AG10803 (cell line): ENCODE data around the gene TRIM65.

ENCODE experiments used
- DNase-seq: peaks from one replicate; pipeline ENCODE4 v3.0.0; 2010; ENCODE audit warnings: low read depth
- H3K4me3 ChIP-seq: 2 replicates; pipeline ENCODE4 v1.5.1; 2011; ENCODE audit warnings: mild to moderate bottlenecking, low read length, control low read depth
- CTCF ChIP-seq: conservative IDR thresholded peaks from 2 replicates; pipeline ENCODE4 v1.5.1; 2011; ENCODE audit warnings: mild to moderate bottlenecking, low read length, control low read depth, inconsistent platforms

TRIM65 gene

GRCh38 chr17:75846692-75847613, 49.8 kb downstream of the TRIM65 start:
- no peak for DNase-seq
- TF ChIP-seq CTCF, result no peak
- H3K4me3 ChIP-seq, result no peak overlapping the region

- TF ChIP-seq CTCF, result no peak
- DNase-seq, result no peak
- H3K4me3 ChIP-seq, result no peak overlapping the region
Observed at GRCh38 chr17:75845933-75846691, 50.6 kb downstream of the TRIM65 start.

- peak; percentile 68 for DNase-seq
- H3K4me3 ChIP-seq, result no peak overlapping the region
- peak; percentile 61 for TF ChIP-seq CTCF
Observed at GRCh38 chr17:75845058-75845711, 51.6 kb downstream of the TRIM65 start.

GRCh38 chr17:75844530-75845057, 52.2 kb downstream of the TRIM65 start:
- no peak for DNase-seq
- TF ChIP-seq CTCF, result no peak
- no peak overlapping the region for H3K4me3 ChIP-seq

- no peak within 1 kb of the TSS for H3K4me3 ChIP-seq
- no peak for DNase-seq
- TF ChIP-seq CTCF, result no peak
Observed at GRCh38 chr17:75843577-75844529, 52.9 kb downstream of the TRIM65 start, which contains the start of gene UNC13D. UNC13D (minus strand) TSS chr17:75844404; CDS start chr17:75844337, 67 bp downstream.
